PC-3 (cell line): ENCODE measurements around the gene NUAK2. TPM values are rescaled to one million over a fixed set of nuclear protein-coding genes. Genes with fewer than 3 reads are reported as not detected.

Experiments used
- ATAC-seq: fragments of 200-7000 bp; cut with Tn5 transposase; 2 replicates; pipeline ENCODE4 v1.9.1; 2020; ENCODE audit warnings: mild to moderate bottlenecking, moderate library complexity
- BruUV-seq: library from RNA; stranded (reverse); fragments of 400-500 nt; replicated peaks from 2 replicates; lab custom pipeline; 2021; lab: Mats Ljungman, UMichigan
- CTCF ChIA-PET: fragments of 300-600 bp; sonication (Branson Sonifier 250); formaldehyde crosslinking; loops from one replicate; lab custom pipeline; 2022; ENCODE audit warnings: antibody characterized with exemption; lab: Charles Lee
- POLR2A ChIA-PET: fragments of 300-600 bp; sonication (Branson Sonifier 250); formaldehyde crosslinking; loops from one replicate; lab custom pipeline; 2022; ENCODE audit warnings: antibody characterized with exemption; ENCODE audit not compliant: unreplicated experiment; lab: Charles Lee
- DNase-seq: peaks from one replicate; pipeline ENCODE4 v3.0.0-alpha.2; 2015
- H2AFZ ChIP-seq: fragments of 300-600 bp; sonication (generic); 2 replicates; pipeline ENCODE4 v1.6.0; 2016; ENCODE audit warnings: antibody characterized with exemption, low read length
- H3F3A ChIP-seq: fragments of 300-600 bp; sonication (generic); one replicate; pipeline ENCODE4 v1.6.0; 2017; ENCODE audit warnings: antibody characterized with exemption, low read length, control low read depth, mild to moderate bottlenecking; ENCODE audit not compliant: unreplicated experiment
- H3K27ac ChIP-seq: fragments of 300-600 bp; sonication (generic); 2 replicates; pipeline ENCODE4 v1.5.1; 2016; ENCODE audit warnings: mild to moderate bottlenecking, low read length
- H3K27me3 ChIP-seq: fragments of 300-600 bp; sonication (generic); 2 replicates; pipeline ENCODE4 v1.6.1; 2016; ENCODE audit warnings: low read length, mixed read lengths
- H3K36me3 ChIP-seq: fragments of 300-600 bp; sonication (generic); 2 replicates; pipeline ENCODE4 v1.6.1; 2016; ENCODE audit warnings: low read depth, mixed run types, low read length, mixed read lengths
- H3K4me1 ChIP-seq: fragments of 300-600 bp; sonication (generic); 2 replicates; pipeline ENCODE4 v1.5.1; 2016; ENCODE audit warnings: low read length; ENCODE audit not compliant: insufficient read depth
- H3K4me2 ChIP-seq: fragments of 300-600 bp; sonication (generic); 2 replicates; pipeline ENCODE4 v1.6.0; 2016; ENCODE audit warnings: low read length
- H3K4me3 ChIP-seq: fragments of 300-600 bp; sonication (generic); 2 replicates; pipeline ENCODE4 v1.5.1; 2016; ENCODE audit warnings: mild to moderate bottlenecking, low read length, mixed read lengths
- H3K79me2 ChIP-seq: fragments of 300-600 bp; sonication (generic); 2 replicates; pipeline ENCODE4 v1.6.1; 2017; ENCODE audit warnings: low read length, mixed read lengths
- H3K9ac ChIP-seq: fragments of 300-600 bp; sonication (generic); 2 replicates; pipeline ENCODE4 v1.6.0; 2016; ENCODE audit warnings: mild to moderate bottlenecking, low read length
- H3K9me2 ChIP-seq: fragments of 300-600 bp; sonication (generic); replicated peaks from 2 replicates; pipeline ENCODE4 v1.6.1; 2016; ENCODE audit warnings: mixed run types, low read length, mixed read lengths
- H3K9me3 ChIP-seq: fragments of 300-600 bp; sonication (generic); 2 replicates; pipeline ENCODE4 v1.6.1; 2016; ENCODE audit warnings: low read length, mixed read lengths
- H4K20me1 ChIP-seq: fragments of 300-600 bp; sonication (generic); 2 replicates; pipeline ENCODE4 v1.6.1; 2016; ENCODE audit warnings: low read length, mixed read lengths
- CTCF ChIP-seq: fragments of 300-600 bp; sonication (generic); conservative IDR thresholded peaks from 2 replicates; pipeline ENCODE4 v1.5.1; 2017; ENCODE audit warnings: antibody characterized with exemption, low read depth, mild to moderate bottlenecking, low read length
- EZH2 ChIP-seq: fragments of 300-600 bp; sonication (generic); IDR thresholded peaks from one replicate; pipeline ENCODE4 v1.6.1; 2017; ENCODE audit warnings: antibody characterized with exemption, mild to moderate bottlenecking, low read length; ENCODE audit not compliant: unreplicated experiment
- EZH2phosphoT487 ChIP-seq: fragments of 300-600 bp; sonication (generic); IDR thresholded peaks from 2 replicates; pipeline ENCODE4 v1.6.1; 2018; ENCODE audit warnings: mild to moderate bottlenecking, antibody characterized with exemption, low read length, borderline replicate concordance
- intact Hi-C: fragments of 100-400 bp; cut with micrococcal nuclease; formaldehyde crosslinking; loops from 2 replicates; pipeline ENCODE4 v1.9.0; 2023
- total RNA-seq: library from RNA; depleted of rRNA; stranded (reverse); fragments of >200 nt; gene quantifications from 2 replicates; pipeline ENCODE4 v1.2.3, GENCODE V29; 2014

Gene NUAK2
- total RNA-seq, 1 experiment from 2014 or later = 3.8 TPM

- ChIA-PET CTCF (no interaction called here), POLR2A (no interaction called here)
- peaks cover 14% of the 10 kb centered on the region for H3K4me1 ChIP-seq
- H3K9me2 ChIP-seq = no peaks in the 10 kb centered on the region
- no peaks in the 10 kb centered on the region for H4K20me1 ChIP-seq
- H2AFZ ChIP-seq = no peak overlapping the region
- H3K27me3 ChIP-seq = peaks cover 34% of the 10 kb centered on the region
- H3F3A ChIP-seq = no peaks in the 10 kb centered on the region
- no TSS peak for BruUV-seq
- TF ChIP-seq CTCF = no peak
- TF ChIP-seq EZH2 = no peak
- TF ChIP-seq EZH2phosphoT487 = no peak
- H3K4me3 ChIP-seq = no peak overlapping the region
- H3K79me2 ChIP-seq = no peaks in the 10 kb centered on the region
- no peaks in the 10 kb centered on the region for H3K36me3 ChIP-seq
- no peak overlapping the region for H3K4me2 ChIP-seq
- ATAC-seq = no peak
- intact Hi-C loops = no loop called here
- no peak overlapping the region for H3K27ac ChIP-seq
- no peak overlapping the region for H3K9ac ChIP-seq
- DNase-seq = no peak
- no peaks in the 10 kb centered on the region for H3K9me3 ChIP-seq
Measured at GRCh38 chr1:205358579-205358978, 37.0 kb upstream of the NUAK2 start.

- no peak for TF ChIP-seq EZH2phosphoT487
- TF ChIP-seq CTCF = no peak
- no peak for TF ChIP-seq EZH2
- ChIA-PET POLR2A (no interaction called here), CTCF (no interaction called here)
- Histone ChIP-seq H3K27ac (no peak overlapping the region), H3K9me2 (no peaks in the 10 kb centered on the region), H3K4me1 (peaks cover 17% of the 10 kb centered on the region), H2AFZ (no peak overlapping the region), H3K4me2 (no peak overlapping the region), H4K20me1 (no peaks in the 10 kb centered on the region), H3K4me3 (no peak overlapping the region), H3K79me2 (no peaks in the 10 kb centered on the region), H3K36me3 (no peaks in the 10 kb centered on the region), H3K9ac (no peak overlapping the region), H3K27me3 (peaks cover 33% of the 10 kb centered on the region), H3F3A (no peaks in the 10 kb centered on the region), H3K9me3 (no peaks in the 10 kb centered on the region)
- intact Hi-C loops = no loop called here
- ATAC-seq (no peak), DNase-seq (no peak)
- no TSS peak for BruUV-seq
Measured at GRCh38 chr1:205357567-205357966, 36.0 kb upstream of the NUAK2 start.

GRCh38 chr1:205356440-205357139 is 35.0 kb upstream of the NUAK2 start, which contains the start of gene KLHDC8A:
Gene KLHDC8A (minus strand): TSS chr1:205356922. CDS start chr1:205343604, 13,318 bp downstream.
- ATAC-seq = no peak
- CTCF ChIA-PET = interaction anchor here (0.6 kb wide), 1 partner anchor 252 kb away, joined by 5 read pairs; no protein-coding TSS in a partner anchor
- peaks cover 27% of the 10 kb centered on the region for H3K27me3 ChIP-seq

More at GRCh38 chr1:205356440-205357139, 35.0 kb upstream of the NUAK2 start, which contains the start of gene KLHDC8A:
- no peak for DNase-seq
- no peak within 1 kb of the TSS for H3K27ac ChIP-seq
- no peak within 1 kb of the TSS for H3K4me2 ChIP-seq
- H3K9me2 ChIP-seq = no peaks in the 10 kb centered on the region
- no peak within 1 kb of the TSS for H3K9ac ChIP-seq
- H2AFZ ChIP-seq = no peak within 1 kb of the TSS
- no peaks in the 10 kb centered on the region for H4K20me1 ChIP-seq
- H3F3A ChIP-seq = no peaks in the 10 kb centered on the region
- intact Hi-C loops = no loop called here
- no TSS peak for BruUV-seq
- TF ChIP-seq EZH2phosphoT487 (no peak), CTCF (no peak), EZH2 (no peak)
- H3K79me2 ChIP-seq = no peaks in the 10 kb centered on the region
- no peak within 1 kb of the TSS for H3K4me3 ChIP-seq
- no peaks in the 10 kb centered on the region for H3K9me3 ChIP-seq
- POLR2A ChIA-PET = interaction anchor here (0.8 kb wide), 1 partner anchor 307 kb away, joined by 13 read pairs; no protein-coding TSS in a partner anchor
- peaks cover 18% of the 10 kb centered on the region for H3K4me1 ChIP-seq
- no peaks in the 10 kb centered on the region for H3K36me3 ChIP-seq
